Right lobe of liver (tissue), 4 donors: ENCODE measurements around the gene INSYN2B.

Experiments used
- POLR2A ChIP-seq: fragments of 450-650 bp; IDR thresholded peaks from one replicate; pipeline ENCODE4 v1.6.1; 2017; ENCODE audit warnings: antibody characterized with exemption, mild to moderate bottlenecking
- TF ChIP-seq, protein P1 (sequence below), 4 donors: fragments of 200-600 bp in 3 of 4; fragments of 450-650 bp in 1 of 4; IDR thresholded peaks; one replicate each; pipeline versions ENCODE4 v1.5.1 to v1.8.0; 2016 to 2022; ENCODE audit warnings: antibody characterized with exemption in 4 of 4, mild to moderate bottlenecking in 2 of 4
- donor health status: DM: no; HTN: no; CAD: no.
- donor health status: DM: no; HTN: no; CAD: no.
- donor health status: DM: no; HTN: yes; CAD: no.

DNA sequence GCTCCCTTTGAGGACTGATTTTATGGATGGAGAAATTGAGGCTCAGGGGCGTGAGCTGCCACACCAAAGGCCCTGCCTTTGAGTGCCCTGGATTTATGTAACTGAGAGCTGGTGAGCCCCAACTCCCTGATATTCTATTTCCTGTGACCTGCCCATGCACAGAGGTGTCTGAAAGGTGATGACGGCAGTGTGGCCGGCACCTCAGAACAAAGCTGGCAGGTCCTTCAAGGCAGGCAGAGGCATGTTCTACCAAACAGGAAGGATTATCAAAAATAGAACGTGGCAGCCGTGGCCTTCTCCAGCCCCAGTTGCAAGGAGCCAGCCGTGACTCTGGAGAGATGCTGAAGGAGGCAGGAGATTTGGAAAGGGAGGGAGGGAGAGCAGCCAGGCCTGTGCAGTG lies 36.2 kb downstream of the INSYN2B start:
- TF ChIP-seq, protein P1, sequence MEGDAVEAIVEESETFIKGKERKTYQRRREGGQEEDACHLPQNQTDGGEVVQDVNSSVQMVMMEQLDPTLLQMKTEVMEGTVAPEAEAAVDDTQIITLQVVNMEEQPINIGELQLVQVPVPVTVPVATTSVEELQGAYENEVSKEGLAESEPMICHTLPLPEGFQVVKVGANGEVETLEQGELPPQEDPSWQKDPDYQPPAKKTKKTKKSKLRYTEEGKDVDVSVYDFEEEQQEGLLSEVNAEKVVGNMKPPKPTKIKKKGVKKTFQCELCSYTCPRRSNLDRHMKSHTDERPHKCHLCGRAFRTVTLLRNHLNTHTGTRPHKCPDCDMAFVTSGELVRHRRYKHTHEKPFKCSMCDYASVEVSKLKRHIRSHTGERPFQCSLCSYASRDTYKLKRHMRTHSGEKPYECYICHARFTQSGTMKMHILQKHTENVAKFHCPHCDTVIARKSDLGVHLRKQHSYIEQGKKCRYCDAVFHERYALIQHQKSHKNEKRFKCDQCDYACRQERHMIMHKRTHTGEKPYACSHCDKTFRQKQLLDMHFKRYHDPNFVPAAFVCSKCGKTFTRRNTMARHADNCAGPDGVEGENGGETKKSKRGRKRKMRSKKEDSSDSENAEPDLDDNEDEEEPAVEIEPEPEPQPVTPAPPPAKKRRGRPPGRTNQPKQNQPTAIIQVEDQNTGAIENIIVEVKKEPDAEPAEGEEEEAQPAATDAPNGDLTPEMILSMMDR (IDR thresholded peaks at IDR 0.05), result no peak
- TF ChIP-seq POLR2A, result no peak
